HG03457 (cell line): ENCODE measurements around the gene UBAP1.
"Not testable (repeated sequence)": the region's sequence is repeated elsewhere in the genome, so short reads cannot be mapped to it uniquely, and the experiment has no call there.

Source experiments
- ATAC-seq: cut with Tn5 transposase; IDR thresholded peaks from one replicate; pipeline ENCODE4 v1.9.1; 2021; ENCODE audit warnings: moderate number of reproducible peaks; ENCODE audit not compliant: unreplicated experiment

UBAP1 gene

GRCh38 chr9:34179213-34180136 is 632 bp downstream of the UBAP1 start:
- peak; percentile 4 for ATAC-seq

DNA sequence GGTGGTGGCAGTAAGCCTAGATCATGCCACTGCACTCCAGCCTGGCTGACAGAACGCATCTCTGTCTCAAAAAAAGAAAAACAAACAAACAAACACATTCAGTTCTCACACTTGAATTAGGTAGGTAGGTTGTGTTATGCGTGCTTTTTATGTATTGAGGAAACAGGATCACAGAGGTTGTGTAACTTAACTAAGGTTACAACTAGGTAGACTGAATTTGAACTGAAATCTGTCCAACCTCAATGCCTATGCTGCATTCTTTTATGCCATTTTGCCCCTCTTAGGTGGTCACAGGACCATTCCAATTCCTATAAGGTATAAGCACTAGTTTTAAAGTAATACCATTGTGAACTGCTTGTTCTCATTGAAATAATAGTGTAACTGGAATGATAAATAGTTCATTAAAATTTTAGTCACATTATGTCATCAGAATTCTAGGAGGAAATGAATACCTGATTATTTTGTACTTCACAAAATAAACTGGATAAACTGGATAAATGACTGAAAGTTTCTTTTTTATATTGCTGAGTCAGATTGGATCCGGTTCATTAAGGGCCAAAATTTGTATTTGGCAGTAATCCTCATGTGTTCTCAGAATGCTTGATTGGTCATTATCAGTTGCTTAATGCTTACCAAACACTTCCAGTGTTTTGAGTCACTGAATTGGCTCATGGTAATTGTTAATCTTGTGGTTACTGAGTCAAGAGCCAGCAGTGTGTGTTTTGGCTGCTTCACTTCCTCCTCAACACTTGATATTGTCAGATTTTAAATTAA is 7.1 kb downstream of the UBAP1 start:
- ATAC-seq = peak; percentile 91

GRCh38 chr9:34187891-34188240 is 9.0 kb downstream of the UBAP1 start:
- no peak for ATAC-seq

DNA sequence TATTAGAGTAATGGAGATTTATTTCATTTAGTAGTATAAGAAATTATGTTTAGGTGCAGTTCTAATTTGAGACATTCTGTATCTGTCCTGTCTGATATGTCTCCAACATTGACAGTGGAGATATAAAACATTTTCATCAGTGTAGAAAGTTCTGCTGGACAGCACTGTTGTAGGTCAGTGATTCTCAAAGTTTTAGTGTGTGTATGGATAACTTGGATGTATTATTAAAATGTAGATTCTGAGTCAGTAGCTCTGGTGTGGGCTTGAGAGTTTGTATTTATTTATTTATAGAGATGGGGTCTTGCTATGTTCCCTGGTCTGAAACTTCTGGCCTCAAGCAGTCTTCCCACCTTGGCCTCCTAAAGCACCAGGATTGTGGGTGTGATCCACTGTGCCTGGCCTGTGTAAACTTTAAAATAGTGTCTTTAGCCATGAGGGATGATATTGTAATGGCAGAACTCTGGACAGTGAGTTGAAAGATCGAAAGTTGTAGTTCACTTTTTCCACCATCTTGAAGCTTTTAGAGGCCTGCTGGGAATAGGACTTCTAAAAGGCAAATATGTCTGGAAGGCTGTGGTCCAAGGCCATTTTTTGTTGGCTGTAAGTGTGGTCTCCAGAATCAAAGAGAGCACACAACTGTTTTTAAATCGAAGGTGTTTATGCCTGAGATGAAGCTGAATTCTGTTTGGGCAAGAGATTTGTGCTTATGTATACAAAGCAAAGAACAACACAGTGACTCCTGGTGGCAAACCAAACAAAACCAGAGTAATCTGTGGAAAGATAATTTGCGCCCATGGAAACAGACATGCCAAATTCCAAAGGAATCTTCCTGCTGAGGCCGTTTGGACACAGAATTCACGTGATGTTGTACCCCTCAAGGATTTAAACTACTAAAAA is 12.4 kb downstream of the UBAP1 start:
- no peak for ATAC-seq

GRCh38 chr9:34195143-34195542 is 16.3 kb downstream of the UBAP1 start:
- ATAC-seq = no peak

DNA sequence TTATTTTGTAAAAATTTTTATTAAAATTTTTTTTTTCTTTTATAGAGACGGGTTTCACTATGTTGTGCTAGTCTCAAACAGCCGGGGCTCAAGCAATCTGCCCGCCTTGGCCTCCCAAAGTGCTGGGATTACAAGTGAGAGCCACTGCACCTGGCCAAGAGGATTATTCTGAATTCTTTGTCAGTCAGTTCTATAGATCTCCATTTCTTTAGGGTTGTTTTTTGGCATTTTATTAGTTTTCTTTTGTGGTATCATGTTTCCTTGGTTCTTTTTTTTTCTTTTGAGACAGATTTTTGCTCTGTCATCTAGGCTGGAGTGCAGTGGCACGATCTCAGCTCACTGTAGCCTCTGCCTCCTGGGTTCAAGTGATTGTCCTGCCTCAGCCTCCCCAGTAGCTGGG is 18.4 kb downstream of the UBAP1 start:
- ATAC-seq = not testable (repeated sequence)

DNA sequence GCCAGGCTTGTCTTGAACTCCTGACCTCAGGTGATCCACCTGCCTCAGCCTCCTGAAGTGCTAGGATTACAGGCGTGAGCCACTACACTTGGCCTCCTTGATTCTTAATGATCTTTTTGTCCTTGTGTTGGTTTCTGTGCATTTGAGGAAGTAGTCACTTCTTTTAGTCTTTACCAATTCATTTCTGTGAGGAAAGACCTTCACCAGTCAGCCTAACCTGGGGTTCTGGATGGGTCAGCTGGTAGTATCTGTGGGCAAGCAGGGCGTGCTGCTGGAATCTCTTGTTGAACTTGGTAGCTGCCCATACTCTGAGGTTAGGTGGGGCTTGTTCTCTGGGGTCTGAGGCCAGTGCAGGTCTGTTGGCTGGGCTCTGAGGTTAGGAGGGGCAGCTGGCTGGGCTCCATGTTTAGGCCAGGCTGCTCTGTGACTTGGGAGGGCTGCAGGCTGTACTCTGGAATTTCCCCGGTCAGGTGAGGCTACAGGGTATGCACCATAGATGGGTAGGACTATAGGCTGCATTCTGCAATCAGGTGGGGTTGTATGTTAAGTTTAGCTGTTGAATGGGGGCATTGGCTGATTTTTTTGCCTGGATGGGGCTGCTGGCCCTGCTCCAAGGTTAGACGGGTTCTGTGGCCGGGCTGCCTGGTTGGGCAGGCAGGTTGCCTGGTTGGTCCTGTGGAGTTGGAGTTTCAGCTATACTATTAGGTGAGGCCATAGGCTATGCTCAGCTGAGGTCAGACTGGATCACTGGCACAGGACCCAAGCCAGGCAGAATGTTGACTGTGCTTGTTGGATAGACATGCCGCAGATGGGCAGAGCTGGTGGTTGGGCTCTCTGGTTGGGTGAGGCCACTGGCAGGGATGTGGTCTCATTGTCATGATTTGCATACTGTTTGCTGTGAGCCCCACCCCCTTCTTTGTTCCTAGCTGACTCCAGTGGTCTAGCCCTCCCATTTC is 19.2 kb downstream of the UBAP1 start:
- no peak for ATAC-seq

DNA sequence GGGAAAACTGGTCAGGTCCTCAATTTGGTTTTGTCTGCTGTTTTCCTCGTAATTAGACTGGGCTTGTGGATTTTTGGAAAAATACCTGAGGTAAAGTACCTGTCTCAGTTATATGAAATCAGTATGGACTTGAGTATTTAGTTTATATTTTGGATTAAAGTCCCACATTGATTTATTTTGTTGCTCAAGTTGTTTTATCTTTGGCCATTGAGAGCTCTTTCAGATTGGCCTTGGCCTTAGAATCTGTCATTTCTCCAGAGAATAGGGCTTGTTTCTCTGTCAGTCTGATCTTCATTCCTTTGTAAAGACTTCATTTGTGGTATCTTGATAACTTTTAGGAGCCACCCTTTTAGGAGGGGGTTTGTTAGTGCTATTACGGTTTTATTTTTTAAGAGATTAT is 21.2 kb downstream of the UBAP1 start:
- ATAC-seq = no peak

- no peak for ATAC-seq
These were observed 24.6 kb downstream of the UBAP1 start for GRCh38 chr9:34203275-34203991.

DNA sequence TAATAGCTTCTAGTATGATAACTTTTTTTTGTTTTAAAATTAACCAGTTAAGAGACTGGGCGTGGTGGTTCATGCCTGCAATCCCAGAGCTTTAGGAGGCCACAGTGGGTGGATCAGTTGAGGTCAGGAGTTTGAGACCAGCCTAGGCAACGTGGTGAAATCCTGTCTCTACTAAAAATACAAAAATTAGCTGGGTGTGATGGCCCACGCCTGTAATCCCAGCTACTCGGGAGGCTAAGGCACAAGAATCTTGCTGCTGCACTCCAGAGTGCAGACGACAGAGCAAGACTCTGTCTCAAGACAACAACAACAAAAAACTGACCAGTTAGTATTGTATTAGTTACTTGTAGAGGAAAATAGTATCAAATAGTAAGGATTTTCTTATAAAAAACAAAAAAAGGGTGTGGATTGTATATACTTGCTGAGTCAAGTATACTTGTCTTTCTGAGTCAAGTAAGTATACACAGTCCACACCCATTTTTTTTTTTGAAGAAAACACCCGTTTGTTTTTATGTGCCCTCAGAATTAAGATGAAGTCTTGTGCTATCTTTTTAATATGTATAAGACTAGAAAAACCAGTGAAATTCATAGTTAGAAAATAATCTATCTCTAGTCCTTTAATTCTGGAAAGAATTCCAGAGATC is 25.3 kb downstream of the UBAP1 start:
- ATAC-seq = no peak

GRCh38 chr9:34205102-34205501 is 26.3 kb downstream of the UBAP1 start:
- no peak for ATAC-seq

DNA sequence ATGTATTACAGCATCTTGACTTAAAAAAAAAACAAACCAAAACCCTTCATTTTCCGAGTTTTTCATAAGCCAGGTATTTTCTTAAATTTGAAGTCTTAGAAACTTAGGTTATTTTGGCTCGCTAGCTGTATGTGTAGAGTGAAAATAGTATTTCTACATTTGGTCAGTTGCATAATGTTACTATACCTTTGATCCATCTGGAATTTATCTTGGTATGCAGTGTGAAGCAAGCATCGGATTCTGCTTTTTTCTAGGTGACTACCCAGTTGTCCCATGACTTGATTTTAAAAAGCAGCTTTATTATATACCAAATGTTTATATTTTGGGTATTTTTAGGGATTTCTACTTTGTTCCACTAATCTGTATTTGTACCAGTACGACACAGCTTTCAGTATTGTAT is 27.7 kb downstream of the UBAP1 start:
- ATAC-seq = no peak

DNA sequence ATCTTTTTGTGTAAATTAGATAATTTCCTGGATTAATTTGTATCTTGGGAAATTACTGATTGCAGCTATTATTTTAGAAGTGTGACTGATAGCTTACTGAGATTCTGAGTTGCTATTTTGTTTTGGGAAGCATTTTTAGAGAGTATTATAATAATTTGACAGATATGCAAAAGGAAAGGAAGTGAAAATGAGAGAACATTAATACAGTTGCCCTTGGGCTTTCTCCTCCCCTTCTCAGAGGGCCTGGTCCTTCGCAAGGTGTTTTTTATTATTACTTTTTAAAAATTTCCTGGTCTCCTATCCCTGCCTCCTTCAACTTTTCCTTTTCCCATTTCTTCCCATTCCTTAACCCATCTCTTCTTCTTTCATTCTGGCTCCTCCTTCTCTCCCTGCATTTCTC is 32.6 kb downstream of the UBAP1 start:
- no peak for ATAC-seq

DNA sequence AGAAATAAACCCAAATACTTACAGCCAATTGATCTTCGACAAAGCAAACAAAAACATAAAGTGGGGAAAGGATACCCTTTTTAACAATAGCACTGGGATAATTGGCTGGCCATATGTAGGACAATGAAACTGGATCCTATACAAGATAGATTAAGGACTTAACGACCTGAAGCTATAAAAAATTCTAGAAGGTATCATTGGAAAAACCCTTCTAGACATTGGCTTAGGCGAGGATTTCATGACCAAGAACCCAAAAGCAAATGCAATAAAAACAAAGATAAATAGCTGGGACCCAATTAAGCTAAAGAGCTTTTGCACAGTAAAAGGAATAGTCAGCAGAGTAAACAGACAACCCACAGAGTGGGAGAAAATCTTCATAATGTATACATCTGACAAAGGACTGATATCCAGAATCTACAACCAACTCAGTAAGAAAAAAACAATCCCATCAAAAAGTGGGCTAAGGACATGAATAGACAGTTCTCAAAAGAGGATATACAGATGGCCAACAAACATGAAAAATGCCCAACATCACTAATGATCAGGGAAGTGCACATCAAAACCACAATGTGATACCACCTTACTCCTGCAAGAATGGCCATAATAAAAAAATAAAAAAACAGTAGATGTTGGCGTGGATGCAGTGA is 35.6 kb downstream of the UBAP1 start:
- not testable (repeated sequence) for ATAC-seq

GRCh38 chr9:34216325-34216724 is 37.5 kb downstream of the UBAP1 start:
- ATAC-seq = no peak

DNA sequence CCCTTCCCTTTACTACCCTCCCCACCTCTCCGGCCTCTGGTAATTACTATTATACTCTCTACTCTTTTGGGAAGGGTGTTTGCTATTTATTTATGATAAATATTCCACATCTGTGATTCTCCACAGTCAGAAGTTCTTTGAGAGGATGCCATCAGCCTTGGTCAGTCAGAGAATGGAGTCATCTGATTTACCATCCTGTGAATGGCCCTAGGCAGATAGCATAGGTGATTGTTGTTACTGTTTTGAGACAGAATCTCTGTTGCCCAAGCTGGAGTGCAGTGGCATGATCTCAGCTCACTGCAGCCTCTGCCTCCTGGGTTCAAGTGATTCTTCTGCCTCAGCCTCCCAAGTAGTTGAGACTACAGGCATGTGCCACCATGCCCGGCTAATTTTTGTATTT is 38.2 kb downstream of the UBAP1 start:
- not testable (repeated sequence) for ATAC-seq

GRCh38 chr9:34218446-34218845 is 39.6 kb downstream of the UBAP1 start:
- no peak for ATAC-seq

DNA sequence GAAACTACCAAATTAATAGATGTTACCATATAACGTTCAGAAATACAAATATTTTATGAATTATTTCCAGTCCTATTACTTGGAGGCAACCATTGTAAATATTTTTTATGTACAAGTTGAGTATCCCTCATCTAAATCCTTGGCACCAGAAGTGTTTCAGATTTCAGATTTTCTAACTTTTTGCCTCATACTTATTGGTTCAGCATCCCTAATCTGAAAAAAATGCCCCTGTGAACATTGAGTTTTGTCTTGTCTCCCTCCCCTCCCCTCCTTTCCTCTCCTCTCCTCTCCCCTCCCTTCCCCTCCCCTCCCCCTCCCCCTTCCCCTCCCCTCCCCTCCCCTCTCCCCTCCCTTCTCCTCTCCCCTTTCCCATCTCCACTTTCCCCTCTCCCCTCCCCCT is 40.6 kb downstream of the UBAP1 start:
- ATAC-seq = no peak
